Transverse colon (tissue), 4 donors: Measurements from ENCODE around the gene RLF. TPM values are rescaled to one million over a fixed set of nuclear protein-coding genes. Genes with fewer than 3 reads are reported as not detected.

Experiments used
- DNase-seq: peaks from one replicate; pipeline ENCODE4 v3.0.0-alpha.2; 2019
- H3K27ac ChIP-seq, 4 donors: fragments of 200-600 bp; sonication (generic); 2 replicates each; pipeline ENCODE4 v1.5.1; 2016 to 2018; ENCODE audit warnings: inconsistent platforms in 4 of 4
- H3K27me3 ChIP-seq: fragments of 200-600 bp; sonication (generic); 2 replicates; pipeline ENCODE4 v1.5.1; 2017; ENCODE audit warnings: inconsistent platforms
- H3K36me3 ChIP-seq, 4 donors: fragments of 200-600 bp; sonication (generic); 2 replicates each; pipeline ENCODE4 v1.5.1; 2017 to 2019; ENCODE audit warnings: inconsistent platforms in 4 of 4
- H3K4me1 ChIP-seq, 4 donors: fragments of 200-600 bp; sonication (generic); 2 replicates each; pipeline ENCODE4 v1.5.1; 2017 to 2020; ENCODE audit warnings: inconsistent platforms in 4 of 4
- H3K4me3 ChIP-seq, 4 donors: fragments of 200-600 bp; sonication (generic); 1 replicate in 1 of 4; 2 replicates in 3 of 4; pipeline versions ENCODE4 v1.5.1 to v1.6.1; 2017 to 2019; ENCODE audit warnings: inconsistent platforms in 4 of 4
- H3K9me3 ChIP-seq, 2 donors: fragments of 200-600 bp; sonication (generic); 2 replicates each; pipeline ENCODE4 v1.5.1; 2017 to 2019; ENCODE audit warnings: inconsistent platforms in 2 of 2
- EP300 ChIP-seq: sonication (generic); formaldehyde crosslinking; IDR thresholded peaks from one replicate; pipeline ENCODE4 v1.6.1; 2017; ENCODE audit warnings: antibody characterized with exemption, low read depth
- POLR2A ChIP-seq: fragments of 450-650 bp; IDR thresholded peaks from one replicate; pipeline ENCODE4 v1.6.1; 2016; ENCODE audit warnings: antibody characterized with exemption, mild to moderate bottlenecking, moderate library complexity
- POLR2AphosphoS5 ChIP-seq, 3 donors: sonication (generic); formaldehyde crosslinking; IDR thresholded peaks; one replicate each; pipeline ENCODE4 v1.6.1; 2016; ENCODE audit warnings: antibody characterized with exemption in 3 of 3
- WGBS, 2 donors: methylation state at CpG; one replicate each; pipeline ENCODE4 v1.1.5; 2018; ENCODE audit warnings: low coverage in 1 of 2; 5-methylcytosine and 5-hydroxymethylcytosine counted together
- in situ Hi-C, 4 donors: fragments of 200-750 bp; cut with MboI; loops; one replicate each; pipeline versions ENCODE4 v1.15.0 to v1.15.1; 2017; ENCODE audit warnings: low sequenced_read_pairs in 3 of 4, low pct_ligation_motif_present in 1 of 4, low pct_unique_long_range_greater_than_20kb in 1 of 4
- intact Hi-C: fragments of 100-400 bp; cut with DNase I; formaldehyde crosslinking; loops from one replicate; pipeline ENCODE4 v1.15.1; 2023; ENCODE audit warnings: low total_unique reads
- total RNA-seq, 4 donors: library from RNA; depleted of rRNA; stranded (reverse); fragments of >200 nt; gene quantifications; one replicate each; pipeline ENCODE4 v1.1.0, GENCODE V29; 2016
- TF ChIP-seq, protein P1 (sequence below), 5 experiments: fragments of 200-600 bp in 3 of 5; fragments of 450-650 bp in 2 of 5; sonication (generic) in 3 of 5; IDR thresholded peaks; 1 replicate in 2 of 5; 2 replicates in 3 of 5; pipeline ENCODE4 v1.5.1; 2016 to 2017; ENCODE audit warnings: antibody characterized with exemption in 5 of 5, inconsistent platforms in 3 of 5, mild to moderate bottlenecking in 2 of 5, moderate library complexity in 1 of 5

RLF gene
- total RNA-seq, 4 donors from 2014 or later: 11.2 to 18.3 (median 13.9) TPM

DNA sequence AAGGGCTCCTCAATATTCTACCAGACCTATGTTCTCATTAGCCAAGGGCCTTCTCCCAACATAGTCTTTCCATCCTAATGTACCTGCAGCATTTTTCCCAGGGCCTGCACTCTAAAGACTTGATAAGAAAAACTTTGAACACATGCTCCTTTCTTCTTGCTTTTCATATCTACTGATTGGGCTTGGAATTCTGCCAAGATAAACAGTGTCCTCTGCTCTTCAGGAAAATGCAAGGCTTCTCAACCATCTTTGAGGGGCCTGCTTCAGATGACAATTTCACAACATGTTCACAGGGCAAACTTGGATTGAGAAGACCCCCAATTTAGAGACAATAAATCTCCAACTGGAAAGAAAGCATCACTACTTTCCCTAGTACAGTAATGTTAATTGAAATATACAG lies 38.3 kb upstream of the RLF start:
- DNase-seq: no peak
- Histone ChIP-seq H3K27me3 (no peaks in the 10 kb centered on the region), H3K36me3 (no peaks in the 10 kb centered on the region), H3K4me3 (no peak overlapping the region), H3K27ac (no peak overlapping the region), H3K4me1 (no peaks in the 10 kb centered on the region), H3K9me3 (no peaks in the 10 kb centered on the region)
- in situ Hi-C loops: no loop called here
- TF ChIP-seq POLR2A: no peak
- TF ChIP-seq, protein P1, sequence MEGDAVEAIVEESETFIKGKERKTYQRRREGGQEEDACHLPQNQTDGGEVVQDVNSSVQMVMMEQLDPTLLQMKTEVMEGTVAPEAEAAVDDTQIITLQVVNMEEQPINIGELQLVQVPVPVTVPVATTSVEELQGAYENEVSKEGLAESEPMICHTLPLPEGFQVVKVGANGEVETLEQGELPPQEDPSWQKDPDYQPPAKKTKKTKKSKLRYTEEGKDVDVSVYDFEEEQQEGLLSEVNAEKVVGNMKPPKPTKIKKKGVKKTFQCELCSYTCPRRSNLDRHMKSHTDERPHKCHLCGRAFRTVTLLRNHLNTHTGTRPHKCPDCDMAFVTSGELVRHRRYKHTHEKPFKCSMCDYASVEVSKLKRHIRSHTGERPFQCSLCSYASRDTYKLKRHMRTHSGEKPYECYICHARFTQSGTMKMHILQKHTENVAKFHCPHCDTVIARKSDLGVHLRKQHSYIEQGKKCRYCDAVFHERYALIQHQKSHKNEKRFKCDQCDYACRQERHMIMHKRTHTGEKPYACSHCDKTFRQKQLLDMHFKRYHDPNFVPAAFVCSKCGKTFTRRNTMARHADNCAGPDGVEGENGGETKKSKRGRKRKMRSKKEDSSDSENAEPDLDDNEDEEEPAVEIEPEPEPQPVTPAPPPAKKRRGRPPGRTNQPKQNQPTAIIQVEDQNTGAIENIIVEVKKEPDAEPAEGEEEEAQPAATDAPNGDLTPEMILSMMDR (IDR thresholded peaks at IDR 0.05): no peak
- no peak for TF ChIP-seq POLR2AphosphoS5 (IDR thresholded peaks at IDR 0.05)
- TF ChIP-seq EP300: no peak
- intact Hi-C loops: no loop called here

DNA sequence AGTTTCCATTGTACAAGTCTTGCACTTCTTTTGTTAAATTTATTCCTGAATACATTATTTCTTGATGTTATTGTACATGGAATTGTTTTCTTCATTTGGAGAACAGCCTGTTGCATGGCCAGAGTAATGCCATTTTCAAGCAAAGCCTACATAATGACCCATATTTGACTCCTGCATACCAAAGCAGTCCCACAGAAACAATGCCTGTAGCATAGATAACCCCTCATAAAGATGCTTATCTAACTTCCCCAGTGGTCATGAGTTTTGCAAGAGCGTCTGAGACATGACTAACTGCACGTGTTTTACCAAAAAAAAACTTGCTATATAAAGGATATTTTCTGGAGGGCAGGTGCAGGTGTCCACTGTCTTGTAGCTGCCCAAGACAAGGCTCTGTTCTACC lies 30.3 kb upstream of the RLF start:
- intact Hi-C loops: no loop called here
- Histone ChIP-seq H3K27ac (no peak overlapping the region), H3K4me1 (no peaks in the 10 kb centered on the region), H3K4me3 (no peak overlapping the region), H3K27me3 (peaks cover 25% of the 10 kb centered on the region), H3K9me3 (peaks cover 0 to 6% of the 10 kb centered on the region in 2 donors), H3K36me3 (no peaks in the 10 kb centered on the region)
- TF ChIP-seq POLR2A (no peak), POLR2AphosphoS5 (IDR thresholded peaks at IDR 0.05) (no peak), EP300 (no peak)
- TF ChIP-seq, protein P1 (IDR thresholded peaks at IDR 0.05): no peak
- 12% methylated on average over 2 of the region's 2 CpGs; no CpG with 5 or more reads in 1 of the 2 donors for WGBS, 2 donors
- in situ Hi-C loops: loop anchor here in 2 of 4 donors (25.0 kb wide), 2 partner anchors 281 to 306 kb away; no protein-coding TSS in a partner anchor
- DNase-seq: no peak

DNA sequence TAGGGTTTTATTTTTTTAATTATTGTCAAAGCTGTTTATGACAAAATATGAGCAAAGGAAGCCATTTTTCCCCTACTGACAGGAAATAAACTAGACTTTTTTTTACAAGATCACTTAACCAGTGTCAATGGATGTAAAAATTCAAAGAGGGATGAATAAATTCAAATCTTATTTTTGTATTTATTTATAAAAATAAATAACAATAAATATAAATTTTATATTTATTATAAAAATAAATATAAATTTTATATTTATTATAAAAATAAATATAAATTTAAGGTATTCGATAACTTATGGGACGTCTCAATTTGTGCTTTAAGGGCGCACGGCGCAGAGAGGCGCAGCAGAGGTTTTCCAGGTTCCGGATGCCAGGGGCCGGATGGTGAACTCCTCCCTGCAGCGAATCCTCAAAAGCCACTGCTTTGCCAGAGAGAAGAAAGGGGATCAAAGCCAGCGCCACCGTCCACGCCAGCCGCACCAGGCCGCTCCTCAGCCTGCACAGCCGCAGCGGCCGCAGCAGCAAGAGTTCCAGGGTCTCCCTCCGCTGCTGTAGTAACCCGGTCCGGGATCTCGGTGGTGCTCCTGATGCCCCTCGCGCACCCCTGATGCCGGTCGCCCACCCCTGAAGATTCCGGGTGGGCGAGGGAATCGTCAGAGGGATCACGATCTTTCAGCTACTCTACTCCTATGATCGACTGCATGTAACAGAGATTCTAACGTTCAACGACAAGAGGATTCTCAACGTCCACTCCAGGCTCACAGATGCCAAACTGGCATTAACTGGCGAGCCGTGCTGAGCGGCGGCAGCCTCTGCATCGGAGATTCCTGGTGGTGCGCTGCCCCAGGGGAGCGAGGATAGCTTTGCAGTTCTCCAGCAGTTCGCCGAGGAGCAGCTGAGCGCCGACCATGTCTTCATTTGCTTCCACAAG lies 28.5 kb upstream of the RLF start:
- H3K4me1 ChIP-seq: no peaks in the 10 kb centered on the region
- no peaks in the 10 kb centered on the region for H3K36me3 ChIP-seq
- H3K4me3 ChIP-seq: peak overlapping the region in 1 of 4 donors; percentile 23
- in situ Hi-C loops: loop anchor here in 2 of 4 donors (25.0 kb wide), 2 partner anchors 280 to 305 kb away; no protein-coding TSS in a partner anchor
- 47 to 67% methylated on average over 14 to 44 of the region's 44 CpGs for WGBS, 2 donors
- no peak for TF ChIP-seq EP300
- TF ChIP-seq, protein P1 (IDR thresholded peaks at IDR 0.05): no peak
- TF ChIP-seq POLR2A: no peak
- TF ChIP-seq POLR2AphosphoS5 (IDR thresholded peaks at IDR 0.05): no peak
- H3K27me3 ChIP-seq: peaks cover 25% of the 10 kb centered on the region
- no peak overlapping the region for H3K27ac ChIP-seq
- peaks cover 0 to 6% of the 10 kb centered on the region in 2 donors for H3K9me3 ChIP-seq
- intact Hi-C loops: no loop called here
- DNase-seq: no peak

- H3K9me3 ChIP-seq: peaks cover 0 to 6% of the 10 kb centered on the region in 2 donors
- no peak overlapping the region for H3K27ac ChIP-seq
- H3K36me3 ChIP-seq: no peaks in the 10 kb centered on the region
- WGBS, 2 donors: 87 to 89% methylated on average over 7 to 21 of the region's 21 CpGs
- no peak for TF ChIP-seq EP300
- TF ChIP-seq POLR2A: no peak
- TF ChIP-seq, protein P1 (IDR thresholded peaks at IDR 0.05): no peak
- TF ChIP-seq POLR2AphosphoS5 (IDR thresholded peaks at IDR 0.05): no peak
- in situ Hi-C loops (loop anchor here in 2 of 4 donors (25.0 kb wide), 2 partner anchors 279 to 304 kb away; no protein-coding TSS in a partner anchor), intact Hi-C loops (no loop called here)
- no peaks in the 10 kb centered on the region for H3K4me1 ChIP-seq
- H3K27me3 ChIP-seq: peaks cover 25% of the 10 kb centered on the region
- H3K4me3 ChIP-seq: no peak overlapping the region
- DNase-seq: no peak
These were observed 27.9 kb upstream of the RLF start for GRCh38 chr1:40133312-40133665.
